ENCODE data around the gene TRAF3IP1. TPM values are rescaled to one million over a fixed set of nuclear protein-coding genes. Genes with fewer than 3 reads are reported as not detected.
A peak's percentile ranks its signal among the peaks of the same experiment; 100 is the strongest.

TRAF3IP1 gene
- total and polyA plus RNA-seq, 4 experiments from 2014 or later: 3.0 to 11.0 (median 6.7) TPM

DNA sequence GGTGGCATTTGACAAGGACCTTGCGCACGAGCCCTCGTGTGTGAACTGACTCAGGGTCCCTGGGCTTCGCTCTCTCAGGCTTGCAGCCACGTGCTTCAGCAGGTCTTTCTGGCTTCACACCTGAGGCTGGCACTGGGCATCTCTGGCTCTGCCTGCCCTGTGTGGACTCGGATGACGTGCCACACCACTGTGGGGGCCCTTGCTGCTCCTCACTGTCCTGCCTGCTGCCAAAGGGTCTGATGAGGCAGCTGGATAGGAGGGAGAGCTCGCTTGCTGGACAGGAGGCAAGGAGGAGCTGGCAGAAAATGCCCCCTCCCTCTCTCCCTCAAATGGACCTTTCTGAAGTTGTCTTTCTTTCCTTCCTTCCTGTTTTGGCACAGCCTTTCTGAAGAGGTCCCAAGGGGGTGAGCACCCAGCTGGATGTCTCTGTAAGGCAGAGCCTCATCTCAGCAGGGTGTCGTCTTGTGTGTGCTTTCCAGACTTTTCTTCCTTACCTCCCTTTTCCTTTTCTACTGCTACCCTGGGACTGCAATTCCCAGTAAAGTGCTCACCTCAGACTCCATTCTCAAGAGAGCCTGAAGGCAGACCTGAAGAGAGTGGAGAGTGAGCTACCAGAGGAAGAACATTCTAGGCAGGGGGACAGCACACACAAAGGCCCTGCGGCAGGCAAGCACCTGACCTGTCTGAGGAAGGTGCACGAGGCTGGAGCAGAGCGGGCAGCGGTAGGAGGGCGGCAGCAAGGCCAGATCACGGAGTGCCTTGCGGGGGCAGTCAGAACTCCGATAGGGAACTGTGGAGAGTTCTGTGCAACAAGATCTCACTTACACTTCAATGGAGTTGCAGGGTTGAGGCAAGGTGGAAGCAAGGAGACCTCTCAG lies 37.2 kb upstream of the TRAF3IP1 start:
- Mint-ChIP-seq H3K4me1 (peaks cover 26 to 58% (median 43%) of the 10 kb centered on the region in 4 donors), H3K36me3 (peaks cover 0 to 3% of the 10 kb centered on the region in 2 donors), H3K9me3 (no peaks in the 10 kb centered on the region), H3K4me3 (peak overlapping the region in 1 of 8 donors; percentile 7), H3K27me3 (no peaks in the 10 kb centered on the region), H3K27ac (peak overlapping the region in 4 of 7 donors; percentile 33 to 63 (median 43))
- Histone ChIP-seq H3K27me3 (ENCODE audit: insufficient read depth, low read length) (no peaks in the 10 kb centered on the region), H3K36me3 (ENCODE audit: insufficient read depth, low read length) (no peaks in the 10 kb centered on the region), H3K4me3 (ENCODE audit: low read length in 2 of 2) (no peak overlapping the region), H3K4me1 (ENCODE audit: insufficient read depth, low read length) (peaks cover 24% of the 10 kb centered on the region), H3K27ac (ENCODE audit: low read depth, low read length) (no peak overlapping the region), H3K9me3 (ENCODE audit: control insufficient read depth in 1 of 2, low read length in 2 of 2) (no peaks in the 10 kb centered on the region)
- intact Hi-C loops (cut with micrococcal nuclease): no loop called here
- POLR2A ChIA-PET (ENCODE audit: partially characterized antibody): no interaction called here
- CTCF ChIA-PET (ENCODE audit: partially characterized antibody): interaction anchor here (0.6 to 2.3 kb wide), 3 partner anchors 19 to 295 kb away, joined by 4 to 9 read pairs (median 4); no protein-coding TSS in a partner anchor
- no peak for DNase-seq

DNA sequence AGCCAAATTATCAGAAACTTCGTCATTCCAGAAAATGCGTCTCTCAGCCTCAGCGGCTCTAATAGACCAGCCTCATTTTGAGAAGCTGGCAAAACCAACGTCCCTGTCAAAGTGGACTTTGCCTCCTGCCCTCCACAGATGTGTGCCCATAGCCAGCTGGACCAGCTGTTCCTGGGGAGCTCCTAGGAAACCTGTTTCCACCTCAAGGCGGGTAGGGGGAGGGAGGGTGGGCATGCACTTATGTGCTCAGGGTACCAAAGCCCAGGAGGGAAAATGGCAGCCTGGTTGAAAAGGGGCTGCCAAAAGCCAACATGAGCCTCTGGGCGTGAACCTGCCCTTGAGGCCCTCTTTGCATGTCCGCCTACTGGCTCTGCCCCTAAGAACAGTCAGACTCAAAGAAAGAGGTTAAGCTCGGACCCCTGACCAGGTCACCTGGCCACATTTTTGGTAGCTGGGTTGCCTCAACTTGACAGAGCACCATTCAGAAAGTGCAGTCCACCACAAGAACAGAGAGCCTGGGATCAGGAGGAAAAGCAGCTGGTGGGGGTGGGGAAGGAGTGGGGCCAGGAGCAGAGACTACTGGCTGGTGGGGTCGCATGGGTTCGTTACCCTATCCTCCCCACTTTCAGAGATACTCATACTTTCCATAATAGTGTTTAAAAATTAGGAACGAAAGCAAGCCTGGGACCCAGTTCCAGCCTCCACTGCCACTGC lies 35.4 kb upstream of the TRAF3IP1 start:
- Histone ChIP-seq H3K9me3 (ENCODE audit: control insufficient read depth in 1 of 2, low read length in 2 of 2) (no peaks in the 10 kb centered on the region), H3K36me3 (ENCODE audit: insufficient read depth, low read length) (no peaks in the 10 kb centered on the region), H3K4me3 (ENCODE audit: low read length in 2 of 2) (no peak overlapping the region), H3K27ac (ENCODE audit: low read depth, low read length) (no peak overlapping the region), H3K27me3 (ENCODE audit: insufficient read depth, low read length) (no peaks in the 10 kb centered on the region), H3K4me1 (ENCODE audit: insufficient read depth, low read length) (peaks cover 33% of the 10 kb centered on the region)
- Mint-ChIP-seq H3K27ac (peak overlapping the region in 2 of 7 donors; percentile 19 to 69), H3K36me3 (peaks cover 0 to 3% of the 10 kb centered on the region in 2 donors), H3K9me3 (no peaks in the 10 kb centered on the region), H3K4me3 (no peak overlapping the region), H3K4me1 (peaks cover 28 to 68% (median 51%) of the 10 kb centered on the region in 4 donors), H3K27me3 (no peaks in the 10 kb centered on the region)
- ChIA-PET POLR2A (ENCODE audit: partially characterized antibody) (no interaction called here), CTCF (ENCODE audit: partially characterized antibody) (interaction anchor here (2.3 kb wide), 1 partner anchor 22 kb away, joined by 9 read pairs; no protein-coding TSS in a partner anchor)
- DNase-seq: no peak
- intact Hi-C loops (cut with micrococcal nuclease): loop anchor here (5.0 kb wide), 1 partner anchor 593 kb away; no protein-coding TSS in a partner anchor

DNA sequence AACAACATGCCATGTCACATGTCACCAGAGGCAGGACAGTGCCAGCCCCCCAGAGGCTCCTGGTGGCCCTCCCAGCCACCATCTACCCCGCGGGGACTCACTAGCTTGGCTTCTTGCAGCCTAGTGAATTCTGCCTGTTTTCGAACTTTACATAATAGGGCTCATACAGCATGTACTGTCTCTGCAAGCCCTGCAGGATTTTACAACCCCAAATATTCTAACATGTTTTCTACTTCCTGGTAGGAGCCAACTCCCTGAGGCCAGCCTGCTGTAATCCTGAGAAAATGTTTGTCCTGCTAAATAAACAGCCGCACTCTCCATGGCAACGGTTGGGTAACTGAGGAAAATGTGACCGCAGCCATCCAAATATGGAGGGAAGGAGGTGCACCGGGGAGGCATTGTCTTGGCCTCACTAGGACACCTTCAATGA lies 34.6 kb upstream of the TRAF3IP1 start:
- no peak for DNase-seq

DNA sequence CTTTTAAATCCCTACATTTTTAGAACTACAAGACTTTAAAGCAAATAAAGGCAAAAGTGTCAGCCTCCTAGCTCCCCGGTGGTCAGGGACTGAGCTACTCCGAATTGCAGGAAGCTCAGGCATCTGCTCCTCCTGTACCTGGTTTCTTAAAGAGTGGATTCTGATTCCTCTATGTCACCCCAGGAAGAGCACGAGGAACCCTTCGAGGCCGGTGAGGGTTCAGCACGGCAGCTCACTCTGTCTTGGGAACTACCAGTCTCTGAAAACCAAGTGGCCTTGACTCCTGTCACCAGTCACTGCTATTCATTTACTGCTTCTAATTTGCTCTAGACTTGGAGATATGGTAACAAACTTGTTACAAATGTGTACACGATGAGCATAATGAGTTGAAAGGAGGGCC lies 34.2 kb upstream of the TRAF3IP1 start:
- Histone ChIP-seq H3K4me3 (ENCODE audit: low read length in 2 of 2) (no peak overlapping the region), H3K4me1 (ENCODE audit: insufficient read depth, low read length) (peaks cover 35% of the 10 kb centered on the region), H3K36me3 (ENCODE audit: insufficient read depth, low read length) (no peaks in the 10 kb centered on the region), H3K27ac (ENCODE audit: low read depth, low read length) (no peak overlapping the region), H3K9me3 (ENCODE audit: control insufficient read depth in 1 of 2, low read length in 2 of 2) (no peaks in the 10 kb centered on the region), H3K27me3 (ENCODE audit: insufficient read depth, low read length) (no peaks in the 10 kb centered on the region)
- Mint-ChIP-seq H3K4me1 (peaks cover 24 to 73% (median 50%) of the 10 kb centered on the region in 4 donors), H3K36me3 (peaks cover 0 to 3% of the 10 kb centered on the region in 2 donors), H3K4me3 (peak overlapping the region in 1 of 8 donors; percentile 10), H3K27ac (peak overlapping the region in 3 of 7 donors; percentile 85 to 97 (median 91)), H3K27me3 (no peaks in the 10 kb centered on the region), H3K9me3 (no peaks in the 10 kb centered on the region)
- intact Hi-C loops (cut with micrococcal nuclease): loop anchor here (5.0 kb wide), 1 partner anchor 594 kb away; no protein-coding TSS in a partner anchor
- CTCF ChIA-PET (ENCODE audit: partially characterized antibody): no interaction called here
- DNase-seq: no peak
- POLR2A ChIA-PET (ENCODE audit: partially characterized antibody): no interaction called here

More for the DNA sequence above, 34.6 kb upstream of the TRAF3IP1 start:
- Histone ChIP-seq H3K4me3 (ENCODE audit: low read length in 2 of 2) (no peak overlapping the region), H3K4me1 (ENCODE audit: insufficient read depth, low read length) (peaks cover 35% of the 10 kb centered on the region), H3K9me3 (ENCODE audit: control insufficient read depth in 1 of 2, low read length in 2 of 2) (no peaks in the 10 kb centered on the region), H3K36me3 (ENCODE audit: insufficient read depth, low read length) (no peaks in the 10 kb centered on the region), H3K27me3 (ENCODE audit: insufficient read depth, low read length) (no peaks in the 10 kb centered on the region), H3K27ac (ENCODE audit: low read depth, low read length) (no peak overlapping the region)
- H3K4me3 Mint-ChIP-seq: no peak overlapping the region
- POLR2A ChIA-PET (ENCODE audit: partially characterized antibody): no interaction called here
- peak overlapping the region in 2 of 7 donors; percentile 29 to 97 for H3K27ac Mint-ChIP-seq
- CTCF ChIA-PET (ENCODE audit: partially characterized antibody): interaction anchor here (2.3 kb wide), 1 partner anchor 22 kb away, joined by 9 read pairs; no protein-coding TSS in a partner anchor
- H3K36me3 Mint-ChIP-seq: peaks cover 0 to 3% of the 10 kb centered on the region in 2 donors
- peaks cover 25 to 73% (median 50%) of the 10 kb centered on the region in 4 donors for H3K4me1 Mint-ChIP-seq
- no peaks in the 10 kb centered on the region for H3K27me3 Mint-ChIP-seq
- intact Hi-C loops (cut with micrococcal nuclease): loop anchor here (5.0 kb wide), 1 partner anchor 593 kb away; no protein-coding TSS in a partner anchor
- no peaks in the 10 kb centered on the region for H3K9me3 Mint-ChIP-seq

- CTCF ChIA-PET (ENCODE audit: partially characterized antibody): no interaction called here
Measured at GRCh38 chr2:238286551-238286950, 33.8 kb upstream of the TRAF3IP1 start.

GRCh38 chr2:238286987-238287736 lies 33.2 kb upstream of the TRAF3IP1 start:
- H3K4me1 ChIP-seq (ENCODE audit: insufficient read depth, low read length): peaks cover 35% of the 10 kb centered on the region
- no peaks in the 10 kb centered on the region for H3K36me3 ChIP-seq (ENCODE audit: insufficient read depth, low read length)
- ChIA-PET CTCF (ENCODE audit: partially characterized antibody) (interaction anchor here (1.5 to 1.7 kb wide), 2 partner anchors 22 to 132 kb away, joined by 3 read pairs; no protein-coding TSS in a partner anchor), POLR2A (ENCODE audit: partially characterized antibody) (interaction anchor here (1.2 kb wide), 1 partner anchor 8 kb away, joined by 4 read pairs; no protein-coding TSS in a partner anchor)
- Mint-ChIP-seq H3K4me3 (peak overlapping the region; percentile 79 to 86 (median 82)), H3K27me3 (no peaks in the 10 kb centered on the region), H3K27ac (peak overlapping the region; percentile 81 to 97 (median 91)), H3K4me1 (peaks cover 23 to 66% (median 45%) of the 10 kb centered on the region in 4 donors), H3K9me3 (no peaks in the 10 kb centered on the region), H3K36me3 (peaks cover 0 to 3% of the 10 kb centered on the region in 2 donors)
- H3K27ac ChIP-seq (ENCODE audit: low read depth, low read length): peak overlapping the region; percentile 72
- intact Hi-C loops (cut with micrococcal nuclease): loop anchor here (5.0 kb wide), 1 partner anchor 595 kb away; no protein-coding TSS in a partner anchor
- no peaks in the 10 kb centered on the region for H3K27me3 ChIP-seq (ENCODE audit: insufficient read depth, low read length)
- H3K4me3 ChIP-seq (ENCODE audit: low read length in 2 of 2): peak overlapping the region in 1 of 2 donors; percentile 91
- H3K9me3 ChIP-seq (ENCODE audit: control insufficient read depth in 1 of 2, low read length in 2 of 2): no peaks in the 10 kb centered on the region
- DNase-seq: no peak

More at GRCh38 chr2:238286551-238286950, 33.8 kb upstream of the TRAF3IP1 start:
- Histone ChIP-seq H3K27me3 (ENCODE audit: insufficient read depth, low read length) (no peaks in the 10 kb centered on the region), H3K4me3 (ENCODE audit: low read length in 2 of 2) (no peak overlapping the region), H3K36me3 (ENCODE audit: insufficient read depth, low read length) (no peaks in the 10 kb centered on the region), H3K27ac (ENCODE audit: low read depth, low read length) (no peak overlapping the region), H3K4me1 (ENCODE audit: insufficient read depth, low read length) (peaks cover 35% of the 10 kb centered on the region), H3K9me3 (ENCODE audit: control insufficient read depth in 1 of 2, low read length in 2 of 2) (no peaks in the 10 kb centered on the region)
- Mint-ChIP-seq H3K4me3 (peak overlapping the region in 7 of 8 donors; percentile 79 to 86 (median 81)), H3K27ac (peak overlapping the region in 6 of 7 donors; percentile 81 to 97 (median 91)), H3K9me3 (no peaks in the 10 kb centered on the region), H3K36me3 (peaks cover 0 to 3% of the 10 kb centered on the region in 2 donors), H3K27me3 (no peaks in the 10 kb centered on the region), H3K4me1 (peaks cover 24 to 71% (median 49%) of the 10 kb centered on the region in 4 donors)
- DNase-seq: no peak
- POLR2A ChIA-PET (ENCODE audit: partially characterized antibody): no interaction called here
- intact Hi-C loops (cut with micrococcal nuclease): loop anchor here (5.0 kb wide), 1 partner anchor 594 kb away; no protein-coding TSS in a partner anchor

All from CD4-positive, alpha-beta memory T cell (primary cell).